SK-N-SH treated with all-trans-retinoic acid at 6 μM for 48 hours (cell line): ENCODE results near the gene PSMD14.

Source experiments
- ATAC-seq: fragments of 200-7000 bp; cut with Tn5 transposase; 3 replicates; pipeline ENCODE4 v1.9.1; 2020; ENCODE audit warnings: mild to moderate bottlenecking, moderate library complexity
- BACH2 ChIP-seq: fragments of 250-450 bp; sonication (Bioruptor Pico); IDR thresholded peaks from 2 replicates; pipeline ENCODE4 v1.9.0; 2021; ENCODE audit warnings: mild to moderate bottlenecking, borderline replicate concordance
- CSDC2 ChIP-seq: fragments of 250-450 bp; sonication (Bioruptor Pico); IDR thresholded peaks from 2 replicates; pipeline ENCODE4 v1.5.0; 2020; ENCODE audit warnings: mild to moderate bottlenecking, moderate library complexity
- CSRNP3 ChIP-seq: fragments of 250-450 bp; sonication (Bioruptor Pico); IDR thresholded peaks from 2 replicates; pipeline ENCODE4 v1.5.1; 2021; ENCODE audit warnings: mild to moderate bottlenecking, moderate library complexity
- ESRRG ChIP-seq: fragments of 250-450 bp; sonication (Bioruptor Pico); IDR thresholded peaks from 2 replicates; pipeline ENCODE4 v1.6.1; 2021; ENCODE audit warnings: mild to moderate bottlenecking
- ISL1 ChIP-seq: fragments of 250-450 bp; sonication (Bioruptor Pico); IDR thresholded peaks from 2 replicates; pipeline ENCODE4 v2.1.2; 2022; ENCODE audit warnings: mild to moderate bottlenecking, moderate library complexity
- PATZ1 ChIP-seq: fragments of 250-450 bp; sonication (Bioruptor Pico); IDR thresholded peaks from 2 replicates; pipeline ENCODE4 v1.8.0; 2020; ENCODE audit warnings: mild to moderate bottlenecking, moderate library complexity, borderline replicate concordance
- POU6F1 ChIP-seq: fragments of 250-450 bp; sonication (Bioruptor Pico); IDR thresholded peaks from 2 replicates; pipeline ENCODE4 v1.8.0; 2021; ENCODE audit warnings: low read depth, mild to moderate bottlenecking, moderate library complexity, borderline replicate concordance
- PPARA ChIP-seq: fragments of 250-450 bp; sonication (Bioruptor Pico); IDR thresholded peaks from 2 replicates; pipeline ENCODE4 v1.5.0; 2020; ENCODE audit warnings: mild to moderate bottlenecking, borderline replicate concordance
- RARB ChIP-seq: fragments of 250-450 bp; sonication (Bioruptor Pico); IDR thresholded peaks from 2 replicates; pipeline ENCODE4 v1.8.0; 2021; ENCODE audit warnings: mild to moderate bottlenecking, moderate library complexity
- SNAI2 ChIP-seq: fragments of 250-450 bp; sonication (Bioruptor Pico); IDR thresholded peaks from 2 replicates; pipeline ENCODE4 v1.5.0; 2020; ENCODE audit warnings: mild to moderate bottlenecking, moderate library complexity
- TCF4 ChIP-seq: fragments of 250-450 bp; sonication (Bioruptor Pico); IDR thresholded peaks from 2 replicates; pipeline ENCODE4 v1.8.0; 2021; ENCODE audit warnings: mild to moderate bottlenecking, moderate library complexity, borderline replicate concordance
- TOX ChIP-seq: fragments of 250-450 bp; sonication (Bioruptor Pico); IDR thresholded peaks from 2 replicates; pipeline ENCODE4 v1.8.0; 2021; ENCODE audit warnings: mild to moderate bottlenecking, moderate library complexity, borderline replicate concordance
- TSHZ2 ChIP-seq: fragments of 250-450 bp; sonication (Bioruptor Pico); IDR thresholded peaks from 2 replicates; pipeline ENCODE4 v1.5.0; 2020; ENCODE audit warnings: mild to moderate bottlenecking, moderate library complexity
- ZC3H10 ChIP-seq: fragments of 250-450 bp; sonication (Bioruptor Pico); IDR thresholded peaks from 2 replicates; pipeline ENCODE4 v1.5.1; 2021; ENCODE audit warnings: mild to moderate bottlenecking, moderate library complexity
- ZFP3 ChIP-seq: fragments of 250-450 bp; sonication (Bioruptor Pico); IDR thresholded peaks from 2 replicates; pipeline ENCODE4 v1.5.0; 2020; ENCODE audit warnings: mild to moderate bottlenecking, moderate library complexity
- ZFP30 ChIP-seq: fragments of 450-650 bp; formaldehyde crosslinking; IDR thresholded peaks from 2 replicates; pipeline ENCODE4 v1.5.0; 2022; ENCODE audit warnings: mild to moderate bottlenecking, moderate library complexity
- ZNF8 ChIP-seq: fragments of 450-650 bp; formaldehyde crosslinking; IDR thresholded peaks from 2 replicates; pipeline ENCODE4 v1.5.0; 2020; ENCODE audit warnings: mild to moderate bottlenecking, moderate library complexity

Gene PSMD14

GRCh38 chr2:161308178-161308955, at the start of gene PSMD14:
Gene PSMD14 (plus strand): TSS chr2:161308425. CDS start chr2:161318826, 10,401 bp downstream.
- 0 out of 2 replicates have a peak, but pooled peaks have one; percentile 30 for TF ChIP-seq ZFP3 (CRISPR knock-in tag)
- TF ChIP-seq ZNF8 (CRISPR knock-in tag): no peak
- 0 out of 2 replicates have a peak, but pooled peaks have one; percentile 22 for TF ChIP-seq TSHZ2 (CRISPR knock-in tag)
- peak; percentile 99 for ATAC-seq

GRCh38 chr2:161265874-161266273, 42.4 kb upstream of the PSMD14 start:
- no peak for TF ChIP-seq TOX (CRISPR knock-in tag)
- no peak for TF ChIP-seq ZNF8 (CRISPR knock-in tag)
- TF ChIP-seq BACH2: no peak
- no peak for TF ChIP-seq ISL1 (CRISPR knock-in tag)
- no peak for TF ChIP-seq PATZ1 (CRISPR knock-in tag)
- no peak for TF ChIP-seq ESRRG (CRISPR knock-in tag)
- no peak for TF ChIP-seq SNAI2 (CRISPR knock-in tag)
- no peak for TF ChIP-seq PPARA
- no peak for TF ChIP-seq POU6F1
- no peak for TF ChIP-seq RARB (CRISPR knock-in tag)
- TF ChIP-seq CSRNP3: no peak
- TF ChIP-seq ZC3H10 (CRISPR knock-in tag): no peak
- ATAC-seq: no peak

- TF ChIP-seq TCF4 (CRISPR knock-in tag) (no peak), TSHZ2 (CRISPR knock-in tag) (no peak), ZC3H10 (CRISPR knock-in tag) (no peak), ZFP30 (no peak), CSDC2 (CRISPR knock-in tag) (no peak), PPARA (no peak), ESRRG (CRISPR knock-in tag) (no peak), ZNF8 (CRISPR knock-in tag) (no peak)
- ATAC-seq: no peak
These were observed 39.1 kb upstream of the PSMD14 start for GRCh38 chr2:161269111-161269510.
